ENCODE measurements around the gene PARP12.

- TF ChIP-seq, protein P1, sequence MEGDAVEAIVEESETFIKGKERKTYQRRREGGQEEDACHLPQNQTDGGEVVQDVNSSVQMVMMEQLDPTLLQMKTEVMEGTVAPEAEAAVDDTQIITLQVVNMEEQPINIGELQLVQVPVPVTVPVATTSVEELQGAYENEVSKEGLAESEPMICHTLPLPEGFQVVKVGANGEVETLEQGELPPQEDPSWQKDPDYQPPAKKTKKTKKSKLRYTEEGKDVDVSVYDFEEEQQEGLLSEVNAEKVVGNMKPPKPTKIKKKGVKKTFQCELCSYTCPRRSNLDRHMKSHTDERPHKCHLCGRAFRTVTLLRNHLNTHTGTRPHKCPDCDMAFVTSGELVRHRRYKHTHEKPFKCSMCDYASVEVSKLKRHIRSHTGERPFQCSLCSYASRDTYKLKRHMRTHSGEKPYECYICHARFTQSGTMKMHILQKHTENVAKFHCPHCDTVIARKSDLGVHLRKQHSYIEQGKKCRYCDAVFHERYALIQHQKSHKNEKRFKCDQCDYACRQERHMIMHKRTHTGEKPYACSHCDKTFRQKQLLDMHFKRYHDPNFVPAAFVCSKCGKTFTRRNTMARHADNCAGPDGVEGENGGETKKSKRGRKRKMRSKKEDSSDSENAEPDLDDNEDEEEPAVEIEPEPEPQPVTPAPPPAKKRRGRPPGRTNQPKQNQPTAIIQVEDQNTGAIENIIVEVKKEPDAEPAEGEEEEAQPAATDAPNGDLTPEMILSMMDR (IDR thresholded peaks at IDR 0.05), result no peak
- no peak for TF ChIP-seq POLR2AphosphoS5 (IDR thresholded peaks at IDR 0.05)
- no peak for TF ChIP-seq EP300 (IDR thresholded peaks at IDR 0.05)
- no peak for TF ChIP-seq POLR2A (IDR thresholded peaks at IDR 0.05)
These were observed 30.6 kb upstream of the PARP12 start for GRCh38 chr7:140093375-140093774.
